ENCODE measurements around the gene GRPR.

DNA sequence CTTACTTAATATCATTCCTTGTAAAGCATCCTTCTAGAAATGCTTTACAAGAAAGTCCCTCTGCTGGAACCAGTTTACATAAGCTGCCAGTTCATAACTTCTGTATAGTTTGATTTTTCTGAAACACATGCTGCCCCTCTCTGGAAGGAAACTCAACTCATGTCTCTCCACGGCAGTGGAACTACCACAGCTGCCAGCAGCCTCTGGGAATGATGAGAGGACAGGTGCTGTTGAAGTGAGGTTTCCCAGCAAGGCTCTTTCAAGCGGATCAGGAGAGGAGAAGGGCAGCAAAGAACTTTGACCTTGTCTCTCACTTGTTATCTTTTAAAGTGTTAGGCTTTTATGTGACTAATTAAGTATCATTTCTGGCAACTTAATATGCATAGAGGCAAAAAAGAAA is 7.3 kb downstream of the GRPR start:
- TF ChIP-seq, protein P1, sequence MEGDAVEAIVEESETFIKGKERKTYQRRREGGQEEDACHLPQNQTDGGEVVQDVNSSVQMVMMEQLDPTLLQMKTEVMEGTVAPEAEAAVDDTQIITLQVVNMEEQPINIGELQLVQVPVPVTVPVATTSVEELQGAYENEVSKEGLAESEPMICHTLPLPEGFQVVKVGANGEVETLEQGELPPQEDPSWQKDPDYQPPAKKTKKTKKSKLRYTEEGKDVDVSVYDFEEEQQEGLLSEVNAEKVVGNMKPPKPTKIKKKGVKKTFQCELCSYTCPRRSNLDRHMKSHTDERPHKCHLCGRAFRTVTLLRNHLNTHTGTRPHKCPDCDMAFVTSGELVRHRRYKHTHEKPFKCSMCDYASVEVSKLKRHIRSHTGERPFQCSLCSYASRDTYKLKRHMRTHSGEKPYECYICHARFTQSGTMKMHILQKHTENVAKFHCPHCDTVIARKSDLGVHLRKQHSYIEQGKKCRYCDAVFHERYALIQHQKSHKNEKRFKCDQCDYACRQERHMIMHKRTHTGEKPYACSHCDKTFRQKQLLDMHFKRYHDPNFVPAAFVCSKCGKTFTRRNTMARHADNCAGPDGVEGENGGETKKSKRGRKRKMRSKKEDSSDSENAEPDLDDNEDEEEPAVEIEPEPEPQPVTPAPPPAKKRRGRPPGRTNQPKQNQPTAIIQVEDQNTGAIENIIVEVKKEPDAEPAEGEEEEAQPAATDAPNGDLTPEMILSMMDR (conservative IDR thresholded peaks at IDR 0.05 in 1 of 2, IDR thresholded peaks at IDR 0.05 in 1 of 2; ENCODE audit: extremely low read depth in 1 of 2, insufficient read depth in 1 of 2, low read depth in 1 of 2, low read length in 2 of 2) = no peak
- no peak for TF ChIP-seq EZH2 (IDR thresholded peaks at IDR 0.05; ENCODE audit: borderline replicate concordance, low read length)

All from mammary epithelial cell (primary cell).